DOHH2 (cell line): ENCODE results near the gene KCNQ1.

Experiments used
- EZH2phosphoT487 ChIP-seq: fragments of 200-600 bp; sonication (generic); IDR thresholded peaks from 2 replicates; pipeline ENCODE4 v1.6.1; 2017; ENCODE audit warnings: borderline replicate concordance, mild to moderate bottlenecking, antibody characterized with exemption, low read length, moderate library complexity, mixed read lengths
- TF ChIP-seq, protein P1 (sequence below): fragments of 200-600 bp; sonication (generic); IDR thresholded peaks from one replicate; pipeline ENCODE4 v1.5.1; 2014; ENCODE audit warnings: antibody characterized with exemption, mild to moderate bottlenecking, low read depth, low read length; ENCODE audit not compliant: poor library complexity, severe bottlenecking

DNA sequence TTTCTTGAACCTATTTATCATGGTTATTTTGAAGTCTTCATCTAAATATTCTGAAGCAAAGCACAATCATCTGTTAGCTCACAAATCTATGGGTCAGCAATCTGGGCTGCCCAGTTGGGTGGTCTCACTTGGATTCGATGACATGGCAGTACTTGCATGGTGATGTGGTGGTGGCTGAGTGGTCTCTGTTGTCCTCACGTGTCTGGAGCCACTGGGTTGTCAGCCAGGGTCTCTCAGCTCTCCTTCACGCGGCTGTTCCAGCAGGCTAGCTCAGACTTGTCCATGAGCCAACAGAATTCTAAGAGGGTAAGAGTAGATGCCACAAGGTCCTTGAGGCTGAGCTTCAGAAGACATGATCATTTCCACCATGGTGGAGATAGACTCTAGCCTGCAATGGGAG lies 321.4 kb downstream of the KCNQ1 start:
- TF ChIP-seq, protein P1, sequence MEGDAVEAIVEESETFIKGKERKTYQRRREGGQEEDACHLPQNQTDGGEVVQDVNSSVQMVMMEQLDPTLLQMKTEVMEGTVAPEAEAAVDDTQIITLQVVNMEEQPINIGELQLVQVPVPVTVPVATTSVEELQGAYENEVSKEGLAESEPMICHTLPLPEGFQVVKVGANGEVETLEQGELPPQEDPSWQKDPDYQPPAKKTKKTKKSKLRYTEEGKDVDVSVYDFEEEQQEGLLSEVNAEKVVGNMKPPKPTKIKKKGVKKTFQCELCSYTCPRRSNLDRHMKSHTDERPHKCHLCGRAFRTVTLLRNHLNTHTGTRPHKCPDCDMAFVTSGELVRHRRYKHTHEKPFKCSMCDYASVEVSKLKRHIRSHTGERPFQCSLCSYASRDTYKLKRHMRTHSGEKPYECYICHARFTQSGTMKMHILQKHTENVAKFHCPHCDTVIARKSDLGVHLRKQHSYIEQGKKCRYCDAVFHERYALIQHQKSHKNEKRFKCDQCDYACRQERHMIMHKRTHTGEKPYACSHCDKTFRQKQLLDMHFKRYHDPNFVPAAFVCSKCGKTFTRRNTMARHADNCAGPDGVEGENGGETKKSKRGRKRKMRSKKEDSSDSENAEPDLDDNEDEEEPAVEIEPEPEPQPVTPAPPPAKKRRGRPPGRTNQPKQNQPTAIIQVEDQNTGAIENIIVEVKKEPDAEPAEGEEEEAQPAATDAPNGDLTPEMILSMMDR: no peak
- no peak for TF ChIP-seq EZH2phosphoT487
